Measurements from ENCODE around the gene GRID1. TPM values are rescaled to one million over a fixed set of nuclear protein-coding genes. Genes with fewer than 3 reads are reported as not detected.

GRID1 gene
- total RNA-seq, 1 experiment from 2014 or later = 5.6 TPM

DNA sequence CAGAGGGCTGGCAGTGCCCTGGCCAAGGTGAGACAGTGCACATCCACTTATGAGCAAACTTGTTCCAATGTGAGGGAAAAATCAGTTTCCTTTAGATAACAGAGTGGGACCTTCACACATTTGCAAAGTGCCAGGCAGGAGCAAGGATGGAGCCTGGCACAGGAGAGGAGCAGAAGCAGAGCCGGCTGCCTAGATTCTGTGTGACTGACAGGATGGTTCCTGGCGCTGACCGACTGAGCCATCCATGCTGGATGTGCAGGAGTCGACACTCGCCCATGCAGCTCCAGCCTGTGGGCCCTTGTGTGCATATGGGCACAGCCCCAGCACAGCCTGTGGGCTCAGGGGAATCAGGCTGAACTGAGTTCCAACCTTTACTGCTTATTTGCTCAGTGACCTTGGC is 346.5 kb downstream of the GRID1 start (continued):
- TF ChIP-seq, protein P1, sequence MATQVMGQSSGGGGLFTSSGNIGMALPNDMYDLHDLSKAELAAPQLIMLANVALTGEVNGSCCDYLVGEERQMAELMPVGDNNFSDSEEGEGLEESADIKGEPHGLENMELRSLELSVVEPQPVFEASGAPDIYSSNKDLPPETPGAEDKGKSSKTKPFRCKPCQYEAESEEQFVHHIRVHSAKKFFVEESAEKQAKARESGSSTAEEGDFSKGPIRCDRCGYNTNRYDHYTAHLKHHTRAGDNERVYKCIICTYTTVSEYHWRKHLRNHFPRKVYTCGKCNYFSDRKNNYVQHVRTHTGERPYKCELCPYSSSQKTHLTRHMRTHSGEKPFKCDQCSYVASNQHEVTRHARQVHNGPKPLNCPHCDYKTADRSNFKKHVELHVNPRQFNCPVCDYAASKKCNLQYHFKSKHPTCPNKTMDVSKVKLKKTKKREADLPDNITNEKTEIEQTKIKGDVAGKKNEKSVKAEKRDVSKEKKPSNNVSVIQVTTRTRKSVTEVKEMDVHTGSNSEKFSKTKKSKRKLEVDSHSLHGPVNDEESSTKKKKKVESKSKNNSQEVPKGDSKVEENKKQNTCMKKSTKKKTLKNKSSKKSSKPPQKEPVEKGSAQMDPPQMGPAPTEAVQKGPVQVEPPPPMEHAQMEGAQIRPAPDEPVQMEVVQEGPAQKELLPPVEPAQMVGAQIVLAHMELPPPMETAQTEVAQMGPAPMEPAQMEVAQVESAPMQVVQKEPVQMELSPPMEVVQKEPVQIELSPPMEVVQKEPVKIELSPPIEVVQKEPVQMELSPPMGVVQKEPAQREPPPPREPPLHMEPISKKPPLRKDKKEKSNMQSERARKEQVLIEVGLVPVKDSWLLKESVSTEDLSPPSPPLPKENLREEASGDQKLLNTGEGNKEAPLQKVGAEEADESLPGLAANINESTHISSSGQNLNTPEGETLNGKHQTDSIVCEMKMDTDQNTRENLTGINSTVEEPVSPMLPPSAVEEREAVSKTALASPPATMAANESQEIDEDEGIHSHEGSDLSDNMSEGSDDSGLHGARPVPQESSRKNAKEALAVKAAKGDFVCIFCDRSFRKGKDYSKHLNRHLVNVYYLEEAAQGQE (IDR thresholded peaks at IDR 0.05; ENCODE audit: low read depth) = no peak

DNA sequence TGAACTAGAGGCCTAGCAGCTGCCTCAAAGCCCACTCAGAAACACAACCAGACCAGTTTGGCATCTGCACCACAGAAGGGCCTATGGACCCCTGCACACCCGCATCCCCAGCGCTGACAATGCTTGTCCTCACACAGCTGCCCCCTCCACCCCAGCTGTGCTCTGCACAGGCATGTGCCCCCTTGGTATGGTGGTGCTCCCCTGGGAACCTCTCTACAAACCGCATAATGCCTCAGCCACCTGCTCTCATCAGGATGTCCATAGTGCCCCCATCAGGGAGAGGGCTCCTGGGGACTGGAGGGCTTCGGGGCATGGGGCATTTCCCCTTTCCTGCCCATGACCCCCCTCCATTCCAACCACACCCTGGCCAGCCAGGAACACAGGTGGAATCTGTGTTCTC is 347.5 kb downstream of the GRID1 start:
- ChIA-PET CTCF (no interaction called here), POLR2A (no interaction called here), RAD21 (ENCODE audit: low non-redundant PET in 1 of 2, low total read pairs in 2 of 2, uncharacterized antibody in 2 of 2, unreplicated experiment in 2 of 2) (no interaction called here)
- Histone ChIP-seq H3K27me3 (ENCODE audit: insufficient read depth, low read length) (no peaks in the 10 kb centered on the region), H3K79me2 (ENCODE audit: insufficient read depth, low read length) (no peaks in the 10 kb centered on the region), H3K27ac (ENCODE audit: low read depth, low read length) (no peak overlapping the region), H4K20me1 (ENCODE audit: insufficient read depth) (no peaks in the 10 kb centered on the region), H3K4me3 (replicated peaks in 1 of 2; ENCODE audit: low read depth in 1 of 2, low read length in 2 of 2) (no peak overlapping the region), H3K4me2 (ENCODE audit: low read length) (no peak overlapping the region), H2AFZ (ENCODE audit: low read depth, low read length, poor library complexity, severe bottlenecking) (no peak overlapping the region), H3K9ac (ENCODE audit: low read length) (no peak overlapping the region), H3K4me1 (ENCODE audit: control insufficient read depth in 1 of 2, insufficient read depth in 2 of 2, low read length in 2 of 2) (no peaks in the 10 kb centered on the region), H3K36me3 (ENCODE audit: control insufficient read depth in 1 of 2, insufficient read depth in 2 of 2, low read length in 2 of 2) (no peaks in the 10 kb centered on the region), H3K9me2 (ENCODE audit: insufficient read depth) (no peaks in the 10 kb centered on the region), H3K9me3 (ENCODE audit: control insufficient read depth in 1 of 2, insufficient read depth in 1 of 2, low read depth in 1 of 2, low read length in 2 of 2) (no peaks in the 10 kb centered on the region)
- DNase-seq (ENCODE audit: low read depth, low spot score) (no peak), ATAC-seq (no peak)
- intact Hi-C loops (cut with micrococcal nuclease) = no loop called here
- no peak for TF ChIP-seq POLR2AphosphoS5 (IDR thresholded peaks at IDR 0.05; ENCODE audit: low read depth, low read length)
- TF ChIP-seq JUND (IDR thresholded peaks at IDR 0.05) = no peak
- TF ChIP-seq, protein P2, sequence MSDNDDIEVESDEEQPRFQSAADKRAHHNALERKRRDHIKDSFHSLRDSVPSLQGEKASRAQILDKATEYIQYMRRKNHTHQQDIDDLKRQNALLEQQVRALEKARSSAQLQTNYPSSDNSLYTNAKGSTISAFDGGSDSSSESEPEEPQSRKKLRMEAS (IDR thresholded peaks at IDR 0.05) = no peak
- no peak for TF ChIP-seq YY1 (IDR thresholded peaks at IDR 0.05; ENCODE audit: extremely low read depth, insufficient replicate concordance, low read depth, low read length)
- TF ChIP-seq POLR2A (IDR thresholded peaks at IDR 0.05; ENCODE audit: borderline replicate concordance, extremely low read depth, insufficient read depth, insufficient read length) = no peak
- no peak for TF ChIP-seq SIN3A (IDR thresholded peaks at IDR 0.05; ENCODE audit: low read depth)
- no peak for TF ChIP-seq TCF7L2 (IDR thresholded peaks at IDR 0.05; ENCODE audit: borderline replicate concordance, extremely low read depth, insufficient read depth, insufficient read length)
- TF ChIP-seq FOSL1 (IDR thresholded peaks at IDR 0.05; ENCODE audit: low read depth) = no peak
- BruUV-seq (replicated peaks) = no TSS peak

Data from HCT116 (cell line).